C4-2B (cell line): ENCODE results near the gene PSMD4.

ENCODE experiments used
- ZFX ChIP-seq: fragments of 450-650 bp; IDR thresholded peaks from 2 replicates; pipeline ENCODE4 v1.6.1; 2017
- TF ChIP-seq, protein P1 (sequence below): fragments of 450-650 bp; conservative IDR thresholded peaks from 2 replicates; pipeline ENCODE4 v1.5.1; 2017; ENCODE audit warnings: mild to moderate bottlenecking

DNA sequence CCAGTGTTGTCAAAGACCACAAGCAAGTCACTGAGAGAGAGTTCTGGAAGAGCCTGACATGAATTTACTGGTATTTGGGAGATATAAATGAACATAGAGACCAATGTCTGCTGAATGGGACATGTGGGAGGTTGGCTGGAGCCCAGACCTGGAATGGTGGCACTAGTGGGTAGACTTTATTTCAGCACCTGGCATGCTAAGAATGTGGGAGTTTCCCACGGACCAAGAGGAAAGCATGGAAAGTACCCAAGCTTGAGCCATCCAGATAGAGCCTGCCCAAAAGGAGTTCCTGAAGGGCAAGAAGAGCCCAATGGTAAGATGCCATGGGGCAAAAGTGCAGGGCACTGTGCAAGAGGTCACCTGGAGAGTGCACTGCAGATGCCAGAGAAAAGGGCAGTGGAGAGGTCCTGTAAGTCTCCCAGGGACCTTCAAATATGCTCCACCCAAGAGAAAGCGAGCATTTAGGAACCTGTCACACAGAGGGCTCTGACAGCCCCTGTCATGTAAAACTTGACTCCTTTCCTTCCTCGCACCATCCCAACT is 19.5 kb downstream of the PSMD4 start:
- no peak for TF ChIP-seq ZFX
- TF ChIP-seq, protein P1, sequence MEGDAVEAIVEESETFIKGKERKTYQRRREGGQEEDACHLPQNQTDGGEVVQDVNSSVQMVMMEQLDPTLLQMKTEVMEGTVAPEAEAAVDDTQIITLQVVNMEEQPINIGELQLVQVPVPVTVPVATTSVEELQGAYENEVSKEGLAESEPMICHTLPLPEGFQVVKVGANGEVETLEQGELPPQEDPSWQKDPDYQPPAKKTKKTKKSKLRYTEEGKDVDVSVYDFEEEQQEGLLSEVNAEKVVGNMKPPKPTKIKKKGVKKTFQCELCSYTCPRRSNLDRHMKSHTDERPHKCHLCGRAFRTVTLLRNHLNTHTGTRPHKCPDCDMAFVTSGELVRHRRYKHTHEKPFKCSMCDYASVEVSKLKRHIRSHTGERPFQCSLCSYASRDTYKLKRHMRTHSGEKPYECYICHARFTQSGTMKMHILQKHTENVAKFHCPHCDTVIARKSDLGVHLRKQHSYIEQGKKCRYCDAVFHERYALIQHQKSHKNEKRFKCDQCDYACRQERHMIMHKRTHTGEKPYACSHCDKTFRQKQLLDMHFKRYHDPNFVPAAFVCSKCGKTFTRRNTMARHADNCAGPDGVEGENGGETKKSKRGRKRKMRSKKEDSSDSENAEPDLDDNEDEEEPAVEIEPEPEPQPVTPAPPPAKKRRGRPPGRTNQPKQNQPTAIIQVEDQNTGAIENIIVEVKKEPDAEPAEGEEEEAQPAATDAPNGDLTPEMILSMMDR, result no peak
